Measurements from ENCODE around the gene CSN2.
"Not testable (repeated sequence)": the region's sequence is repeated elsewhere in the genome, so short reads cannot be mapped to it uniquely, and the experiment has no call there.

The CSN2 gene, protein sequence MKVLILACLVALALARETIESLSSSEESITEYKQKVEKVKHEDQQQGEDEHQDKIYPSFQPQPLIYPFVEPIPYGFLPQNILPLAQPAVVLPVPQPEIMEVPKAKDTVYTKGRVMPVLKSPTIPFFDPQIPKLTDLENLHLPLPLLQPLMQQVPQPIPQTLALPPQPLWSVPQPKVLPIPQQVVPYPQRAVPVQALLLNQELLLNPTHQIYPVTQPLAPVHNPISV

DNA sequence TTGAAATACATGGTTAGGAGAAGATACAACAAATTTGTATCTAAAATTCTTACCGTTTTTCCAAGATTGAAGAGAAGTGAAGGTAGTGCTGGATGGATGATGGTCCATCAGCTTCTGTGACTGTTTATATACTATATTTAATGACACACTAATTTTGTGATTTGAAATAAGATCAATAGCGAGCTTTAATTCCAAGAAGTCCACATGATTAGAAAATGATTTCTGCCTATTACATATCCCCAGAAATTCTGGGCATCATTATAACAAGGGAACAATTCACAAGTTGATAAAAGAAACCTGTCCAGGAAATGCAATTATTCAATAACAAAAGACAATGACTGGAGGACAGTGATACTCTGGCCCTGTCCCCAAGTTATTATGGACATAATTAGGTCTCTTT lies at the start of gene CSN2:
Gene CSN2 (minus strand): TSS at position 101 of the 400 bp plus-strand sequence. CDS start 4,733 bp downstream, outside the sequence.
- DNase-seq, result no peak

DNA sequence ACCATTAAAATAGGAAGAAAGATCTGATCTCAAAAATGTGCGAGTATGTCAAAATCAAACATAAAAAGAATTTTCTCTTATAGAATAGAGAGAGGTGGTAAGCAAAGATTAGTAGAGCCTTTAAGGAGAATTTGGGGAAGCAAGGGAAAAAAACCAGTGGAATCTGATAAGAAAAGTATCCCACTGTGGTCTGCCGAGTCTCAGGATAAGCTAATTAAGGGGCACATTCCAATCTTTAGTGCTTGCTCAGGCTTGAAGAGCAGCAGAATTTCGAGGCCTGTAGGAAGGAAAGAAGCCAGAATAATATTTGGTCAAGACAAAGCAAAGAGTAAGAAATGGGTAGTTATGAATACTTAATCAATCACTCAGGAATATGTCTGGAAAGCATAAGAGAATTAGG lies 43.2 kb upstream of the CSN2 start:
- no peak for DNase-seq

DNA sequence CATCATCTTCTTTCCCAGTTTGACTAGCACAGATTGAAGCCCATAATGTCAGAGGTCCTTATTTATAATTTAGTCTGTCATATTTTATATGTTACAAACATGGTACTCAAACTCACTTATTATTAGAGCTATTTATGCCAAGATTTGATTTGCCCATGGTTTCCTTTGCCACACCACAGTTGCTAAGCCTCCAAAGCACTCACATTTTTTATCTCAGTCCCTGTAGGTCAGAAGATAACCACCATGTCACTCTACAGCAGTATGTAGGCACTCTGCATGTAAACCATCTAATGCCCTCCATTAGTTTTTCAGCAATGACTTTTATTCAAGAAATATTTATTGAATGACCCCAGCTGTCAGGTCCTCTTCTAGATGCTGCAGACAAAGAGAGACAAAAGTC lies 37.0 kb upstream of the CSN2 start:
- DNase-seq, result no peak

DNA sequence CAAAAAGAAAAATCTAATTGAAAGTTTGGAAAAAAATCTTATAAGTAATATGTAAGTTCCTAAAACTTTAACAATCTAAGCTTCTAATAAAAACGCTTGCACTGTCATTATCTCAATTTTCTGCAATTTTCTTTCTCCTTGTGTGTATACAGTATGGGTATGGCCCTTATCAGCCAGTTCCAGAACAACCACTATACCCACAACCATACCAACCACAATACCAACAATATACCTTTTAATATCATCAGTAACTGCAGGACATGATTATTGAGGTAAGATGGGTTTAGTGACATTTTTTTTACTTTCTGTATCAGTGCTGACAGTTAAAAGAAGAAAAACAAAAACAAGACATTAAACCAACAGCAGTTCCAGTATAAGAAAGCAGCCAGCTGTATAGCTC lies 35.2 kb upstream of the CSN2 start:
- no peak for DNase-seq

DNA sequence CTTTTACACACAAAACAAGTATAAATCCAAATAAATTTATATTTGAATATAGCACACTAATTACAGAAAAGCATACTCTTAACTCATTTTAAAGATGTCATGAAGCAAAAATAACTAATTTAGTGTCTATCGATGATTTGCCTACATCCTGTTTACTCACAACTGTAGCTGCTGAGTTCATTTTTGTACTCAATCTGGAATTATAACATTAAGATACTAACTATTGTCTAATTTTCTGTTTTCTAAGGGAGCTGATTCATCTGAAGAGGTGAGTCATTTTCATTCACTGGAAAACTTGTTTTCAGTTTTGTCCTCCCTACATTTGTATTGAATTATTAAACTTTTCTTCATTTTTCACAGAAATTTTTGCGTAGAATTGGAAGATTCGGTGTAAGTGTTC lies 33.9 kb upstream of the CSN2 start:
- no peak for DNase-seq

DNA sequence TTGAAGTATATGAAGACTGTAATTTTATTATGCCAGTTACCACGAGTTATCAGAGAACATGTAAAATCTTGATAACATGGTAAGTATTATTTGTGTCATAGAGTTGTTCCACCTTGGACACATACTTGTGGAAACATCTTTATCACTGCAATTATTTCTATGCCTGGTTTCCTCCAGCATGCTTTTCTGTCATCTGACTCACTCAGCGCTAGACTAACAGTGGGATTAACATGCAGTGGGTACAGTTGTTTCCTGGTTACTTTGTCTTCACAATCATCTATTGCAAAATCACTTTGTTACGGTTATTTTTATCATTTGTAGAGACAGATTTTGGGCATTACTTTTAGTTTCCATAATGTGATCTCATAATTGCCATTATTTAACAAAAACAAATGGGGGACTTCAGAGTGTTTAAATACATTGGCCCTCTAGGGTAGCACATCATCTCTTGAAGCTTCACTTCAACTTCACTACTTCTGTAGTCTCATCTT lies 30.0 kb upstream of the CSN2 start, which contains the start of gene STATH:
Gene STATH (plus strand): TSS at position 441 of the 491 bp plus-strand sequence. CDS start 2,472 bp downstream, outside the sequence.
- no peak for DNase-seq

DNA sequence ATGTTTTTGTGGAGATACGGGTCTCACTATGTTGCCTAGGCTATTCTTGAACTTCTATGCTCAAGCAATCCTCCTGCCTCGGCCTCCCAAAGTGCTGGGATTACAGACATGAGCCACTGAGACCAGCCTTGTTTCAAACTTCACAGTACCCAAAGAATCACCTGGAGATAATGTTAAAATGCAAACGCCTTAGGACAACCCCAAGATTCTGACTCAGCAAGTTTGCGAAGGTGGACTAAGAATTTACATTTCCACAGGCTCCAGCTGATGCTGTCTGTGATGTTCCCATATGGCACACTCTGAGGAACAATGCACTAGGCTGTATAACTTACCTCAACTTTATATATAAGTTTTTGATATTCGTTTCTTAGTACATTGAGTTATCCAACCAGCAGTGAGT lies 29.3 kb upstream of the CSN2 start:
- DNase-seq, result no peak

DNA sequence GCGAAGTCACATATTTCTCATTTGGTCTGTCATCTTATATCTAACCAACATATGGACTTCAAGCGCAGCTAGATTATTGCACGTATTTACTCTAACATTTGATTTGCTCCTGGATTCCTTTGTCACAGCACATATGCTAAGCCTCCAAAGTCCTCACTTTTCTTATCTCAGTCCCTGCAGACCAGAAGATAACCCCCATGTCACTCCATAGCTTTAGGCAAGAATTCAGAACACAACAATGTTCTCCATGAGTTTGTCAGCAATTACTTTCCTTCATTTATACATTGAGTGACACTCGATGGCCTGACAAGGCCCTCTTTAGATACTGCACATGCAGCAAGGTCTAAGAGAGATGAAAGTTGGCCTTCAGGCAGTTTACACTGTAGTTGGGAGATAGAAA lies 25.5 kb upstream of the CSN2 start:
- DNase-seq, result no peak

DNA sequence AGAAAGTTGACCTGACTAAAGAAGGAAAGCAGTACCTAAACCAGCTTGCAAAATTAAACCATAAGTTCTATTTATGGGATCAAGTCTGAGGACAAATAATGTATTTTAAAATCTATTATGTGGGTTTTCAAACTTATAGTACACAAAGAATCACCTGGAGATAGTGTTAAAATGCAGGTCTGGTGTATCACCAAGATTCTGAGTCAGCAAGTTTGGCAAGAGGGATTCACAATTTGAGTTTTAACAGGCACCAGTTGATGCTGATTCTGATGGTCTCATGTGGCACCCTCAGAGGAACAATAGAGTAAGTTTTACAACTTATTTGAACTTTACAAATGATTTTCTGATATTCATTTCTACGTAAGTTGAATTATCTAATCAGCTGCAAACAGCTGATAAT lies 21.1 kb upstream of the CSN2 start:
- DNase-seq, result no peak

DNA sequence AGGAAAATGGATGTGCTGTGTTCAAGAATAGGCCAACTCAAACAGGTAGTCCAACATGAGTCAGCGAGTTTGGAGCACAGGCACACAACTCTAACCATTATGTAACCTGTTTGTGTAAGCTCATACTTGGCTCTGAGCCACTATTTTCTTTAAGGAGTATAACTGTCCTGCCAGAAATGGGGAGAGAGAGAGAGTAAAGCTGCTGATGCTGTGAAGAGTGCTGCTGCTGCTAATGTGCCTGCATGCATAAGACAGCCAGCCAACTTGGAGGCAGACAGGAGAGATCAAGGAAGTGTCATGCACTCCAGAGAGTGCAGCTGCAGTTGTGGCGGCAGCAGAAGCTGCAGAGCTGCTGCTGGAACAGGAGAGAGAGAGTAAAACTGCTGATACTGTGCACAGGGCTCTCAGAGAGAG lies 18.5 kb upstream of the CSN2 start:
- peak; percentile 65 for DNase-seq

DNA sequence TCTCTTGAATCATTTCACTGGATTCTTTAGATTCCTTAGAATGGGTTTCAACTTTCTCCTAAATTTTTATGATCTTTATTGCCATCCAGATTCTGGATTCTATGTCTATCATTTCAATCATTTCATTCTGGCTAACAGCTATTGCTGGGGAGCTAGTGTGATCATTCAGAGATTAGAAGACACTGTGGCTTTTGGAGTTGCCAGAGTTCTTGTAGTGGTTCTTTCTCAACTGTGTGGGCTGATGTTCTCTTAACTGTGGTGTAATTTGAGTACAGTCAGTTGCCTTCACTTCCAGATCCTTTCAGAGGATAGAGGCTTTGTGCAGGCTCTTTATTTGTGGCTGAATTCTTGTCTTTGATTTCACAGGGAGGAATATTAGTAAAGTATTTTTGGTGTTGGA lies 12.1 kb upstream of the CSN2 start:
- no peak for DNase-seq

DNA sequence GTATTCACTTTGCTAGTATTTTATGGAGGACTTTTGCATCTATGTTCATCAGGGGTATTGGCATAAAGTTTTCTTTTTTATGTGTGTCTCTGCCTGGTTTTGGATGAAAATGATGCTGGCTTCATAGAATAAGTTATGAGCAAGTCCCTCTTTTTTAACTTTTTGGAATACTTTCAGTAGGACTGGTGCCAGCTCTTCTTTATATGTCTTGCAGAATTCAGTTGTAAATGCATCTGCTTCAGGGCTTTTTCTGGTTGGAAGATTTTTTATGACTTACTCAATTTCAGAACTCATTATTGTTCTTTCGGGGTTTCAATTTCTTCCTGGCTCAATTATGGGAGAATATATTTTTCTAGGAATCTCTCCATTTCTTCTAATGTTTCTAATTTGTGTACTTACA lies 9.1 kb upstream of the CSN2 start:
- DNase-seq, result no peak

DNA sequence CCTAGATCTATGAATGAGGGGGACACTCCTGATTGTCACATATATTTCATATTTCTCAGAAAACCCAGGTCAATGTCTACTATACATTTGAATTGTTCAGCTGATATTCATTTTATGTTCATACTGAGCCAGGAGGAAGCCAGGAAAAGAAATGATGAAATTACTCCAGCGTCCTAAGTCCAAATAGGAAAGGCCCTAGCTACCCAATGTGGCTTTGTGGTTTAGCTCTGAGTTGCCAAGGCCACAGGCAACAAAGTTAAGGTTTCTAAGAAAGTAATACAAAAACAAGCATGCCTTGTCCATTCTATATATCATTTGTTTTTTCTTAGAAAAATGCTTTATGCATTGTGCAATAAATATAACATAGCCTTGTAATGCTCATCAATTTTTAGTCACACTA lies 4.5 kb upstream of the CSN2 start:
- no peak for DNase-seq

DNA sequence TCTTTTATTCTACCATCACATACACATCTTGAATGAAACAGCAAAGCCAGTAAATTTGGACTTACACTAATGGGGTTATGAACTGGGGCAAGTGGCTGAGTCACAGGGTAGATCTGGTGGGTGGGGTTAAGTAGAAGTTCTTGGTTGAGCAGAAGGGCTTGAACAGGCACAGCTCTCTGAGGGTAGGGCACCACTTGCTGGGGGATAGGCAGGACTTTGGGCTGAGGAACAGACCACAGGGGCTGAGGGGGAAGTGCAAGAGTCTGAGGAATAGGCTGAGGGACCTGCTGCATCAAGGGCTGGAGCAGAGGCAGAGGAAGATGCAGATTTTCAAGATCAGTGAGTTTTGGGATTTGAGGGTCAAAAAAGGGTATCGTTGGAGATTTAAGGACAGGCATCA lies 8.3 kb downstream of the CSN2 start:
- DNase-seq, result no peak

DNA sequence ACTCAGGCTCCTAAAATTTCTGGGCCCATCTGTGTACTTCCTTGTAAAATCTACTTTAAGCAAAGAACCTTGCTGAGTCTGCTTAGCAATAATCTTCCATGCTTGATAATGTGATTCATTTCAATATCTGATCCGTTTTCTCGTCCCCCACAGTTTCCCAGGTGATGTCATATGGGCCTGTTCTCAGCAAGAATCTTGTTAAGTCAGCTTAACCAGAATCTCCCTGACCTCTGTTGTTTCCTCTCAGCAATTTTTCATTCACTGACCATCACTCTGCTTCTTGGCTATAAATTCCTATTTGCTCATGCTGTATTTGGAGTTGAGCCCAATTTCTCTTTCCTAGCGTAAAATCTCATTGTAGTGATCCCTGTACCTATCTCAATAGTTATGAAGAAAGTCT lies 13.9 kb downstream of the CSN2 start:
- no peak for DNase-seq

DNA sequence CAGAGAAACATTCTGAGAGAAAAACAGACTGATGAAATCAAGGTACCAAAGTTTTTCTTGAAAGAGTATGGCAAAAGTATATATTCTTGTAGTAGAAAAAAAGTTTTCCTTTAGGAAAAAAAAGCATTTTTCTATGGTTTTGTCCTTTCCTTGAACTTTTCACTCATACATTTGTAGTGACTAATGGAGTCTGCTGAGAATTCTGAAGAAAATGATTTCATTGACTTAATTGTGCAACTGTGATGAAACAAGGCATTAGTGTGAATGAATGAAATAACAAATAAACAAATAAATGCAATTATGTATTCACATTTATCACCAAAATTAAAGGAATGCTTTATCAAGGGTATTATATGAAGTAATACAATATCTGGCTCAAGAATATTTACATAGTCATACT lies 29.0 kb downstream of the CSN2 start:
- no peak for DNase-seq

DNA sequence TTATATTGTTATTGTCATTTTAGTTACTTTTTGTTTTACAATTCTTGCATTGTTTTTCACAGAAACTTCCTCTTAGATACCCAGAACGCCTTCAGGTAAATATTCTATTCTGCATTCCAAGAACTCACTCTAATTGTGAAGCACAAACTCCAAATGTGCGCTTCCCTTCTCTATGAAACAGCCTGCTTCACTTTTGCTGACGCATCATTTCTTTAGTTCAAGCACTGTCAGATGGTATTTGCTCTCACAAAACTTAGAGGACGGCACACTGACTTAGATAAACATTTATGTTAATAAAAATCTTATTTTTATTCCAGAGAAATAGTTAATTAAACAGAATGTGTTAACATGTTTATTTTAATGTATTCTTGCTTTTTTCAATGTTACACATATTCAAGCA lies 31.4 kb downstream of the CSN2 start:
- DNase-seq, result no peak

DNA sequence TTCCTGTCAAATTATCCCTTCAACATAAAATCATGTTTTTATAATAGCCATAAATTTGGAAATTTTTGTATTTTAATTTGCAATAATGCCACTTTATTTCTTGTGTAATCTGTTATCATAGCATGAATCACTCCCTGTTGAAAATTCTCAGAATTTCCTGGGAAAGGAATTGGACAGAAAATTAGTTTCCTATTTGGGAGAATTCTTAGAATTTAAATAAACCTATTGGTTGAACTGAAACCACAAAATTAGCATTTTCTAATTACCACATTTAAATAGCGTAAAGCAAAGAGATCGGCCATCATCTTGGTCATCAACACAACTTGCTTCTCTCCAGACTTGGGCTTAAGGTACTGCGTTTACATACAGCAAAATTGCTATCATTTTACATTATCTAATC lies 34.8 kb downstream of the CSN2 start, which contains the start of gene CSN1S1:
Gene CSN1S1 (plus strand): TSS at position 301 of the 400 bp plus-strand sequence. CDS start 1,488 bp downstream, outside the sequence.
- DNase-seq, result no peak

DNA sequence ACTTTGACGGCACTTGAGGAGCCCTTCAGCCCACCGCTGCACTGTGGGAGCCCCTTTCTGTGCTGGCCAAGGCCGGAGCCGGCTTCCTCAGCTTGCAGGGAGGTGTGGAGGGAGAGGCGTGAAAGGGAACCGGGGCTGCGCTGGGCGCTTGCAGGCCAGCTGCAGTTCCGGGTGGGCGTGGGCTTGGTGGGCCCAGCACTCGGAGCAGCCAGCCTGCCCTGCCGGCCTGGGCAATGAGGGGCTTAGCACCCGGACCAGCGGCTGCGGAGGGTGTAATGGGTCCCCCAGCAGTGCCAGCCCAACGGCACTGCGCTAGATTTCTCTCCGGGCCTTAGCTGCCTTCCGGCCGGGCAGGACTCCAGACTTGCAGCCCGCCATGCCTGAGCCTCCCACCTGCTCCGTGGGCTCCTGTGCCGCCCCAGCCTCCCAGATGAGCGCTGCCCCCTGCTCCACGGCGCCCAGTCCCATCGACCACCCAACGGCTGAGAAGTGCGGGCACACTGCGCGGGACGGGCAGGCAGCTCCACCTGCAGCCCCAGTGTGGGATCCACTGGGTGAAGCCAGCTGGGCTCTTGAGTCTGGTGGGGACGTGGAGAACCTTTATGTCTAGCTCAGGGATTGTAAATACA lies 41.6 kb downstream of the CSN2 start:
- not testable (repeated sequence) for DNase-seq

DNA sequence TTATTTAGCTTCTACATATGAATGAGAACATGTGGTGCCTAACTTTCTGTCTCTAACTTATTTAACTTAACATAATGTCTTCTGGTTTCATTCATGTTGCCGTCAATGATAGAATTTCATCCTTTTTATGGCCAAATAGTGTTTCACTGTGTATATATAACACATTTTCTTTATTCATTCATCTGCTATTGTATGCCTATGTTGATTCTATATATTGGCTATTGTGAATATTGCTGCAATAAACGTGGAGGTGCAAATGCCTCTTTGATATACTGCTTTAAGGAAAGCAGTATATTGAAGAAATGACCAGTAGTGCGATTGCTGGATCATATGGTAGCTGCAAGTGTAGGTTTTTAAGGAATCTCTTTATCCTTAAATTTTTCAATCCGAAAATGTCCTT lies 44.7 kb downstream of the CSN2 start:
- DNase-seq, result no peak

DNA sequence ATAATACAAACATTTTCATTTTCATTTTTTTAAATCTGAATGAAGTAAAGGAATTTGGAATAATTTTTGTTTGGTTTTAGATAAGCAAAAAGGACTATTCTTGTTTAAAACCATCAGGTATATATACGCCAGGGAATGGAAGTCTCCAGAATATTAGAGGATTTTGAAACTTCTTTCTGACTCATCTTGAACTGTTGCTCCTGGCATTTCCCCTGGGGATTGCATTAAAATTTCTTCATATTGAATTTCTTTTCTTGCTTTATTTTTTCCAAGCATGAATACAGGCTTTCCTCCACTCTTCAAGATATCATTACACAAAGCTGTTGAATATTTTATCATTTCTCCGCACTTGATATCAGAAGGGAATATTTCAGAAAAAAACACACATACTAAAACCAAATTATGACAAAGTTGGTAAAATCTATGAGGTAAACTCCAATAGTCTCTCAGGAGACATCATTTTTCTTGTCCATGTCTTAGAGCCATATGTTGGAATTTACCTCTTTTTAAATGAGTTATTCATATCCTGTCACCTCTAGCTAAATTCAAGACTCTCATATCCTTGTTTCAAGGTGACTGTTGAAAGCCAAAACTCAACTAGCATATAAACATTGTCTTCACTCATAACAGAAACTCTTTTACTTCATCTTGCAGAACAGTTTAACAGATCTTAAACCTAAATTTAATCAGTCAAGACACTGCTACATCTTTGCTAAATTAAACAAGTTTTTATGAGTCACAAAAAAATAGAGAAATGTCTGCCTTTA lies 55.3 kb downstream of the CSN2 start:
- no peak for DNase-seq

DNA sequence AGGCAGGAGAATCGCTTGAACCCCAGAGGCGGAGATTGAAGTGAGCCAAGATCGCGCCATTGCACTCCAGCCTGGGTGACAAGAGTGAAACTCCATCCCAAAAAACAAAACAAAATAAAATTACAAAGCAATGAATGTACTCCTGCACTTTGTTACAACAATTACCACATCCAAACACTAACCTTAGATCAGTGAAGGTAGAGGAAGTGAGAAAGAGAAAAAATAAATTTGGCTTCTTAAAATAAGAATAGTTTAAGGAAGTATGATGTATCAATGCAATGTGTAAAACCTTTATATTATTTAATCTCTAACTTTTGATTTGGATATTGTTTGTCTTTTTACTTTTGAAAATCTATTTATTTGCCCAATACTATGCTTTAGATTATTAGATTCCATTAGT lies 56.3 kb downstream of the CSN2 start:
- DNase-seq, result no peak

DNA sequence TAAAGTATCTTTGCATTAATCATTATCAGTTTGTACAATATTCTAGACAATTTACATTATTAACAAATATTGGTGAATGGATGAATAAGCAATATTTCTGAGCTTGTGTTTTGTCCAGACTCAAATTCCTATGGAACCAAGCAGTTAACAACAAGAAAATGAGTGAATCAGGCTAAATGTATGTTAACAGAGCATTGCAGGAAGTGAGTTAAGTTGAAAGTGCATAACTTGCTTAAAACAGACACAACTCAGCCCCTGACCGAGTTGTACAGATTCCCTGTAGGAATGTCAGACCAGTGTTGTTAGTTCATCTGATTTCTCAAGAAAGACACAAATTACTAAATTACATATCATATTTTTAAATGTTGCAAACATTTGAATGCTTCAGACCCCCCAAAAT lies 58.4 kb downstream of the CSN2 start:
- no peak for DNase-seq
